HL-60 (cell line): ENCODE data around the gene ASAP3.

Experiments used
- DNase-seq, 2 experiments: peaks; one replicate each; pipeline ENCODE4 v3.0.0-alpha.2; 2010 to 2020; ENCODE audit warnings: low read depth in 1 of 2, low spot score in 1 of 2
- H3K27ac ChIP-seq: fragments of 250-450 bp; sonication (Bioruptor Pico); replicated peaks from 2 replicates; pipeline ENCODE4 v1.5.1; 2020; ENCODE audit warnings: mild to moderate bottlenecking, moderate library complexity
- H3K27me3 ChIP-seq: fragments of 250-450 bp; sonication (Bioruptor Pico); 2 replicates; pipeline ENCODE4 v1.5.1; 2021; ENCODE audit warnings: mild to moderate bottlenecking, moderate library complexity; ENCODE audit not compliant: insufficient read depth, poor library complexity, severe bottlenecking
- H3K4me3 ChIP-seq: replicated peaks from 2 replicates; pipeline ENCODE4 v1.5.1; 2011; ENCODE audit warnings: mild to moderate bottlenecking, control low read depth, low read length; ENCODE audit not compliant: insufficient read depth
- GABPA ChIP-seq: IDR thresholded peaks from 2 replicates; pipeline ENCODE4 v1.6.1; 2012; ENCODE audit warnings: low read depth
- POLR2AphosphoS5 ChIP-seq: IDR thresholded peaks from 2 replicates; pipeline ENCODE4 v1.6.1; 2012; ENCODE audit warnings: low read depth
- SPI1 ChIP-seq: IDR thresholded peaks from 2 replicates; pipeline ENCODE4 v1.6.1; 2012; ENCODE audit warnings: low read depth, mild to moderate bottlenecking, borderline replicate concordance
- TF ChIP-seq, protein P1 (sequence below): IDR thresholded peaks from 2 replicates; pipeline ENCODE4 v1.6.1; 2012; ENCODE audit warnings: low read depth; ENCODE audit not compliant: insufficient replicate concordance
- TF ChIP-seq, protein P2 (sequence below): IDR thresholded peaks from one replicate; pipeline ENCODE4 v1.5.1; 2011; ENCODE audit warnings: low read length, control low read depth, inconsistent platforms; ENCODE audit not compliant: insufficient read depth

The ASAP3 gene

DNA sequence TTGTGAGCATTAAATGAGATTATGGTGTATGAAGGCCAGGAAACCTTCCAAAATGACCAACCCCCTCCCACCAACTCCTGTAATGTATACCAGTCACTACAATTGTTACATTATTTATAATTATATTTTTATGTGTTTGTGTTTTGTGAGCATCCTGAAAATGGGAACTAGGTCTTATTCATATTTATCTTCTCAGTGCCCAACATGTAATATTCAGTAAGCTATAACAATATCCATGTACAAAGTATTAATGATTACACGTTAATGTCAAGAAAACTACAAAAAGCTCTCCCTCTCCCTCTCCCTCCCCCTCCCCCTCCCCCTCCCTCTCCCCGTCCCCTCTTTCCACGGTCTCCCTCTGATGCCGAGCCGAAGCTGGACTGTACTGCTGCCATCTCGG is 19.0 kb upstream of the ASAP3 start:
- no peak overlapping the region for H3K4me3 ChIP-seq
- DNase-seq, result no peak
- TF ChIP-seq POLR2AphosphoS5, result no peak
- TF ChIP-seq, protein P1, sequence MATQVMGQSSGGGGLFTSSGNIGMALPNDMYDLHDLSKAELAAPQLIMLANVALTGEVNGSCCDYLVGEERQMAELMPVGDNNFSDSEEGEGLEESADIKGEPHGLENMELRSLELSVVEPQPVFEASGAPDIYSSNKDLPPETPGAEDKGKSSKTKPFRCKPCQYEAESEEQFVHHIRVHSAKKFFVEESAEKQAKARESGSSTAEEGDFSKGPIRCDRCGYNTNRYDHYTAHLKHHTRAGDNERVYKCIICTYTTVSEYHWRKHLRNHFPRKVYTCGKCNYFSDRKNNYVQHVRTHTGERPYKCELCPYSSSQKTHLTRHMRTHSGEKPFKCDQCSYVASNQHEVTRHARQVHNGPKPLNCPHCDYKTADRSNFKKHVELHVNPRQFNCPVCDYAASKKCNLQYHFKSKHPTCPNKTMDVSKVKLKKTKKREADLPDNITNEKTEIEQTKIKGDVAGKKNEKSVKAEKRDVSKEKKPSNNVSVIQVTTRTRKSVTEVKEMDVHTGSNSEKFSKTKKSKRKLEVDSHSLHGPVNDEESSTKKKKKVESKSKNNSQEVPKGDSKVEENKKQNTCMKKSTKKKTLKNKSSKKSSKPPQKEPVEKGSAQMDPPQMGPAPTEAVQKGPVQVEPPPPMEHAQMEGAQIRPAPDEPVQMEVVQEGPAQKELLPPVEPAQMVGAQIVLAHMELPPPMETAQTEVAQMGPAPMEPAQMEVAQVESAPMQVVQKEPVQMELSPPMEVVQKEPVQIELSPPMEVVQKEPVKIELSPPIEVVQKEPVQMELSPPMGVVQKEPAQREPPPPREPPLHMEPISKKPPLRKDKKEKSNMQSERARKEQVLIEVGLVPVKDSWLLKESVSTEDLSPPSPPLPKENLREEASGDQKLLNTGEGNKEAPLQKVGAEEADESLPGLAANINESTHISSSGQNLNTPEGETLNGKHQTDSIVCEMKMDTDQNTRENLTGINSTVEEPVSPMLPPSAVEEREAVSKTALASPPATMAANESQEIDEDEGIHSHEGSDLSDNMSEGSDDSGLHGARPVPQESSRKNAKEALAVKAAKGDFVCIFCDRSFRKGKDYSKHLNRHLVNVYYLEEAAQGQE, result no peak
- no peak for TF ChIP-seq GABPA
- TF ChIP-seq, protein P2, sequence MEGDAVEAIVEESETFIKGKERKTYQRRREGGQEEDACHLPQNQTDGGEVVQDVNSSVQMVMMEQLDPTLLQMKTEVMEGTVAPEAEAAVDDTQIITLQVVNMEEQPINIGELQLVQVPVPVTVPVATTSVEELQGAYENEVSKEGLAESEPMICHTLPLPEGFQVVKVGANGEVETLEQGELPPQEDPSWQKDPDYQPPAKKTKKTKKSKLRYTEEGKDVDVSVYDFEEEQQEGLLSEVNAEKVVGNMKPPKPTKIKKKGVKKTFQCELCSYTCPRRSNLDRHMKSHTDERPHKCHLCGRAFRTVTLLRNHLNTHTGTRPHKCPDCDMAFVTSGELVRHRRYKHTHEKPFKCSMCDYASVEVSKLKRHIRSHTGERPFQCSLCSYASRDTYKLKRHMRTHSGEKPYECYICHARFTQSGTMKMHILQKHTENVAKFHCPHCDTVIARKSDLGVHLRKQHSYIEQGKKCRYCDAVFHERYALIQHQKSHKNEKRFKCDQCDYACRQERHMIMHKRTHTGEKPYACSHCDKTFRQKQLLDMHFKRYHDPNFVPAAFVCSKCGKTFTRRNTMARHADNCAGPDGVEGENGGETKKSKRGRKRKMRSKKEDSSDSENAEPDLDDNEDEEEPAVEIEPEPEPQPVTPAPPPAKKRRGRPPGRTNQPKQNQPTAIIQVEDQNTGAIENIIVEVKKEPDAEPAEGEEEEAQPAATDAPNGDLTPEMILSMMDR, result no peak
- no peaks in the 10 kb centered on the region for H3K27me3 ChIP-seq
- no peak overlapping the region for H3K27ac ChIP-seq

DNA sequence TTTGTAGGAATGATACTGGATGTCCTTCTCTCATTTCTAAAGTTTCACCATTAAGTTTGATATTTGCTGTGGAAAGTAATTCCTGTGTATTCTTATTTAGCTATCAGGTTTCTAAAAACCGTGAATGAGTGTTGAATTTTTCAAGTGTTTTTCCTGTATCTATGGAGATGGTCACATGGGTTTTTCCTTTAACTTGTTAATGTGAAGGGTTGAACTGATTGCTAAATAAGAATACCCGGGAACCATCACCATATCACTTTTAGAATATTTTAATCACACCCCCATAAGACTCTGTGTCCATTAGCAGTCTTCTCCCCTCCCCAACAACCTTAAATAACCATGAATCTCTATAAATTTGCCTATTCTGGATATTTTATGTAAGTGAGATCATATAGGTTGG is 16.5 kb upstream of the ASAP3 start:
- no peak overlapping the region for H3K27ac ChIP-seq
- TF ChIP-seq POLR2AphosphoS5, result no peak
- no peak for TF ChIP-seq SPI1
- TF ChIP-seq GABPA, result no peak
- TF ChIP-seq, protein P1, result no peak
- TF ChIP-seq, protein P2, result no peak
- no peak overlapping the region for H3K4me3 ChIP-seq
- no peaks in the 10 kb centered on the region for H3K27me3 ChIP-seq
- DNase-seq, result no peak

DNA sequence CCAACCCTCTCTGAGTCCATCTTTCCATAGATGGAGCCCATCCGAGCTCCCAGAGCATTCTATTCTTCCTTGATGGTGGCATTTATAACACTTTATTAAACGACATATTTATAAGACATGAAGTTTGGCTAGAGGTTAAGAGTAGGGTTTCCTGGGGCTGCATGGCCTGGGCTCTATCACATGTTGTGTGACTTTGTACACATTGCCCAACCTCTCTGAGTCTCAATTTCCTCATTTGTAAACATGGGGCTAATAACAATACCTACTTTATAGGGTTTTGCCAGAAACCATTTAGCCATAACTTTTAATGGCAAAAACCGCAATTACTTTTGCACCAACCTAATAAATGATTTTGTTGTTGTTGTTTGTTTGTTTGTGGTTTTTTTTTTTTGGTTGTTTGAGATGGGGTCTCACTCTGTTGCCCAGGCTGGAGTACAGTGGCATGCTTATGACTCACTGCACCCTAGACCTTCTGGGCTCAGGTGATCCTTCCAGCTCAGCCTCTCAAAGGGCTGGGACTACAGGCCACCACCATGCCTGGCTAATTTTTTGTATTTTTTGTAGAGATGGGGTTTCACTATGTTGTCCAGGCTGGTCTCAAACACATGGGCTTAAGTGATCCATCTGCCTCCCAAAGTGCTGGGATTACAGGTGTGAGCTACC is 13.9 kb upstream of the ASAP3 start:
- no peaks in the 10 kb centered on the region for H3K27me3 ChIP-seq
- no peak overlapping the region for H3K4me3 ChIP-seq
- H3K27ac ChIP-seq, result no peak overlapping the region
- DNase-seq, result peak in 1 of 2 experiments; percentile 45
- TF ChIP-seq GABPA (no peak), SPI1 (no peak), POLR2AphosphoS5 (no peak)
- TF ChIP-seq, protein P1, result no peak
- TF ChIP-seq, protein P2, result no peak
